GM12874 (cell line): Measurements from ENCODE around the gene TIMP2.
A peak's percentile ranks its signal among the peaks of the same experiment; 100 is the strongest.

Experiments used
- TF ChIP-seq, protein P1 (sequence below): IDR thresholded peaks from 2 replicates; pipeline ENCODE4 v1.5.1; 2011; ENCODE audit warnings: low read depth, mild to moderate bottlenecking, control low read depth, low read length, moderate library complexity; ENCODE audit not compliant: insufficient read depth

TIMP2 gene

DNA sequence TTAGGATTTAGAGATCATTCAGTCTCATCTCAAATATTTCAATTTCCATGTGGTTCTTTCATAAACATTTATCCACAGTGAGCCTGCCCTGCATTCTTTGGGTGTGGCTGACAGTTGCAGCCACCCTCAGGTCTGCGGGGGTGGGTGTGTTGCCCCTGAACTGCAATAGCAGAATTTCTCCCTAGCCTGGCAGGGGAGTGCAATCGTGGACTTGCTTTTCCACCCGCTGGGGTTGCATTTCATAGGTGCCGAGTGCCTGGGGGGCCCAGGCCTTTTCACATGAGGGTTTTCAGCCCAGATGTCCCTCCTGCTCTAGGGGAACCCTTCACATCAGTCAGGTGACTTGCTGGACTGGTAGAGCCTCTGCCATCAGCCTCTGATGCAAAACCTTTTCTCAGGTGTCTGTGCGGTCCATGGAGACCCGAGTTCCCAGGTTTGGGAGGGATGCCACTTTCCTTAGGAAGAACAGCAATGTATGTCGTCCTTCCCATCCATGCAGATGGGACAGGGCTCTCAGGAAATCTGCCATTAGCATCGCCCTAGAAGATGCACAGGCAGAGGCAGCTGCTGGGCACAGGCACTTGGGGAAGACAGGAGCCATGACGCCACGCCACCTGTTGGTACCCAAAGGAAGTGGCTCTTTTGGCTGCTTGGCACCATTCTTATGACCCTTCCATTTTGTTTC lies 82.2 kb downstream of the TIMP2 start:
- TF ChIP-seq, protein P1, sequence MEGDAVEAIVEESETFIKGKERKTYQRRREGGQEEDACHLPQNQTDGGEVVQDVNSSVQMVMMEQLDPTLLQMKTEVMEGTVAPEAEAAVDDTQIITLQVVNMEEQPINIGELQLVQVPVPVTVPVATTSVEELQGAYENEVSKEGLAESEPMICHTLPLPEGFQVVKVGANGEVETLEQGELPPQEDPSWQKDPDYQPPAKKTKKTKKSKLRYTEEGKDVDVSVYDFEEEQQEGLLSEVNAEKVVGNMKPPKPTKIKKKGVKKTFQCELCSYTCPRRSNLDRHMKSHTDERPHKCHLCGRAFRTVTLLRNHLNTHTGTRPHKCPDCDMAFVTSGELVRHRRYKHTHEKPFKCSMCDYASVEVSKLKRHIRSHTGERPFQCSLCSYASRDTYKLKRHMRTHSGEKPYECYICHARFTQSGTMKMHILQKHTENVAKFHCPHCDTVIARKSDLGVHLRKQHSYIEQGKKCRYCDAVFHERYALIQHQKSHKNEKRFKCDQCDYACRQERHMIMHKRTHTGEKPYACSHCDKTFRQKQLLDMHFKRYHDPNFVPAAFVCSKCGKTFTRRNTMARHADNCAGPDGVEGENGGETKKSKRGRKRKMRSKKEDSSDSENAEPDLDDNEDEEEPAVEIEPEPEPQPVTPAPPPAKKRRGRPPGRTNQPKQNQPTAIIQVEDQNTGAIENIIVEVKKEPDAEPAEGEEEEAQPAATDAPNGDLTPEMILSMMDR, result peak; percentile 89

DNA sequence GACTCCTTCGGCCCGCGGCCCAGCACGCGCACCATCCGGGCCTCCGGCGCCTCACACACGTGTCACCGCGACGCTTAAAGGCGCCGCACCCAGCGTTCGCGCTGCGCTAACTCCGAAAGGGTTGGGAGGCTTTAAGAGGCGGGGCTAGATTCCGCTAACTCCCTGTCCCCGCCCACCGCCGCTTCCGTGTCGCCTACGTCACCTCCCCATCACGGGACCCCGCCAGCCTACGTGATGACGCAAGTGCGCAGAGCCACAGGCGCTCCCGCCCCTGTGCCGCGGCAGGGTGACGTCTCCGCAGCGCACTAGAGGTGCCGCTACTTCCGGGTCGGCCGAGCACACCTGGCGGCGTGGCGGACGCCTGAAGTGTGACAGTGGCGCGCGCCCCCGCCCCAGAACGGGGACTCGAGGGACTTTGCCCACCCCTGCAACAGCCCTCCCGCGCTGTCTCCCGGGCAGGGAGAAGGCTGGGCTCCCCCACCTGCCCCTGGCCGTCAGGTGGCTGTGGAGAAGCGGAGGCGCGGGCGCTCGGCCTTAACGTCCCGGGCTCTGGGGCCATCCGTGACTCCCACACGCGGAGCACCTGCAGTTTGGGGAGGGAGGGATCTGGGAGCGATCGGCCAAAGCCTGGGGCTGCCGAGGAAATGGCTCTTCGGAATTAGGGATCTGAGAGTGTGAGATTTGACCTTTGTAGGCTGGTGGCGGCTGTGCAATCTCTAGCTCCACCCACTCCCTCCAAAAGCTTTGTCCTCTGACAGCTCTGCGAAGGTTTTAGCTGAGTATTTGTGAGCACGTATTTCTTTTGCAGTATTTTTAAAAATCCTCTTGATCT lies 84.2 kb downstream of the TIMP2 start, which contains the start of gene USP36:
Gene USP36, minus strand, starts transcription at position 35 of the 832 bp plus-strand sequence. CDS start 4,451 bp downstream, outside the sequence.
- TF ChIP-seq, protein P1, result no peak

DNA sequence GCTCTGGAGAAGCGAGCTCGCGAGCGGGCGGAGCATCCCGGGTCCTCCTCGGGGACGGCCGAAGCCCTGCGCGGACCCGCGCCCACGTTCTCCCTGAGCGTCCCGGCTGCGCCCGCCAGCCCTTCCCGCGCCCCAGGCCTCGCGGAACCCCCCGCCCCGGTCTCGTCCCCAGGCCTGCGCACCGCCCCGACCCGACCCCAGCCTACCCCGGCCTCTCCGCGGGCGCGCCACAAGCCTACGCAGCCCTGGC lies 84.7 kb downstream of the TIMP2 start:
- TF ChIP-seq, protein P1, result no peak

DNA sequence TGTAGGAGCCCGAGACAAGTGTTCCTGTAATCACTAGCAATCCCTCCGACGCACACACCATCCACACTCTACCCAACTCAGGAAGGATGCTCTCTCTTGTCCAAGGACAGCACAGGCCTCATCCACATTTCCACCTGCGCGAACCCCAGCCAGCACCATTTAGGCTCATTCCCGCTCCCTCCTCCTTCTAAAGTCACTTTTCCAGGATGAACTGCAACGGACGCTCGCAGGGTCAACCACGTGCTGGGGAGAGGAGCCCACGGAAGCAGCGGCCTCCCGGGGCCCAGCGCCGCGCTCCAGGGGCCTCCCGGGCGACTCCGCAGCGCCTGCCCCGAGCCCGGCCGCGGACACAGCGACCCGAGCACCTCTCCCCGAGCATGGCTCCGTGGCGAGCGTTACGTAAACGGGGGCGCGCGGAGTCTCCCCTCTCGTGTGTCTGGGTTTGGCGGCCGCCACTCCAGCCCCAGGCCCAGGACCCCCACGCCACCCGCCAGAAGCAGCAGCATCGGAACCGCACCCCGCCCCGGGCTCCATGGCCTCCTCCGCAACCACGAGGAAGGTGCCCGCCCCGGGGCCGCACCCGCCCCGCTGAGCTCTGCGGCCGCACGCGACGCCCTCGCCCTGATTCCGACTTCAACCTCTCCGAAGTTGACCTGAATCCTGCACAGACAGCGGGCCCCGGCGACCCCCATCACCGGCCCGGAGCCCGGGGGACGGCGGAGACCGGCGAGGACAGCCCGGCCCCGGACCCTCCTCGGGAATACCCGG lies 85.2 kb downstream of the TIMP2 start:
- TF ChIP-seq, protein P1, result no peak

DNA sequence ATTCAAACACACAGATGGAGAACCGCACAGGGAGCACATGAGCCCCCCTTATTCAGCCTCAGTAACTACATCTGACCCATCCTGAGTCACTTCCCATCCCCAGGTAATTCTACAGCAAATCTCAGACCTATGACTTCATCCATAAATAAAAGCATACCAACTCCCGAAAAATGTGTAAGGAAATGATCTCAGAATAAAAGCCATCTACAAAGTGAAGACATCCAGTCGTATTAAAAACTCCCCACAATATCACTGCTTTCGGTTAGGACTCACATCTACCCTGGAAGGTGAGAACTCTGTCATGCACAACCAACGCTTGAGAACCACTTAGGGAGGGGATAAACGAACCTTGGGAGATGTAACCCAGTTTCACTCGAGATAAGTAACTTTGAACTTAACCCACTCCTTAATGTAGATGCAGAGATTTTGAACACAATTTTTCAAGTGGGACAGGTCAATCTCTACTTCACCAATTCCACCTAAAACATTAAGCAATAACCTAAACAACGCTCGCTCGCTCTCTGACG lies 85.9 kb downstream of the TIMP2 start:
- TF ChIP-seq, protein P1, result no peak

DNA sequence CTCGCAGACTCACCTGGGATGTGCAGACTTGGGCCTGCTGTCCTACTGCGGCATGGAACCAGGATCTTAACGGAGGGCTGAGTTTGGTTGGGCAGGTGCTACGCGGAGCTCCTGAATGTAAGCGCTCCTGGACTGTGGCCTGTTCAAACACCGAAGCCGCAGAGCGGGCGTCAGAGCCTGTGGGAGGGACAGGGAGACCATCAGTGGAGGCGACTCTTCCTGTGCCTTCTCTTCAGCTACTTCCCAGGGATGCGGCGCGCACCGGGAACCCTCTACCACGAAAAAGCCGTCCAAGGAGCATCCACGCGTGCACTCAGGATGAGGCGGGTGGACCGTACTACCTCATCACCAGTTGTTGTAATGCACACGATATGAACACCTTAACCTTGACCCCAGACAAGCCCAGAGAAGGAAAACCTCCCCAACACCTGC lies 86.6 kb downstream of the TIMP2 start:
- TF ChIP-seq, protein P1, result no peak
